Ishikawa (cell line): ENCODE measurements around the gene ZNF618.

ENCODE experiments used
- CEBPB ChIP-seq: IDR thresholded peaks from 2 replicates; pipeline ENCODE4 v1.6.1; 2012
- EGR1 ChIP-seq: IDR thresholded peaks from 2 replicates; pipeline ENCODE4 v1.6.1; 2012
- EP300 ChIP-seq: IDR thresholded peaks from 2 replicates; pipeline ENCODE4 v1.6.1; 2012; ENCODE audit warnings: borderline replicate concordance
- NFIC ChIP-seq: IDR thresholded peaks from 2 replicates; pipeline ENCODE4 v1.6.1; 2012
- RAD21 ChIP-seq: IDR thresholded peaks from 2 replicates; pipeline ENCODE4 v1.6.1; 2012; ENCODE audit warnings: low read depth
- TCF12 ChIP-seq: IDR thresholded peaks from 2 replicates; pipeline ENCODE4 v1.6.1; 2012; ENCODE audit warnings: low read depth
- YY1 ChIP-seq: IDR thresholded peaks from 2 replicates; pipeline ENCODE4 v1.6.1; 2012; ENCODE audit warnings: low read depth
- ZBTB7A ChIP-seq: IDR thresholded peaks from 2 replicates; pipeline ENCODE4 v1.6.1; 2012; ENCODE audit warnings: low read depth
- TF ChIP-seq, protein P1 (sequence below): IDR thresholded peaks from 2 replicates; pipeline ENCODE4 v1.6.1; 2012
- TF ChIP-seq, protein P2 (sequence below): IDR thresholded peaks from 2 replicates; pipeline ENCODE4 v1.6.1; 2012

DNA sequence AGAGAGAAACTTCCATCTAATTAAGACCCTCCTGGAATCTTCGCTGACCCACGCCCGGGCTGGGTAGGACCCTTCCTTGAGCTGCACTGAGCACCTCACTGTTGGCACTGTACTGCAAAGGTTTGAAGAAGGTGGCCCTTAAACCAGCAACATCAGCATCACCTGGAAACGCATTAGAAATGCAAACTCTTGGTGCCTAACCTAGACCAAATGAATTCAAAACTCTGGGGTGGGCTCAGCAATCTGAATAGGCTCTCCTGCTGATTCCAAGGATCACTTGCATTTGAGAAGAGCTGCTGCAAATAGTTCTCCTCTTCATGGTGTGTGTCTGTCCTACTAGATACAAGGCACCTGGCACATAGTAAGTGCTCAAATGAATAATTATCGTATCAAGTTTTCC lies 2.7 kb upstream of the ZNF618 start:
- TF ChIP-seq, protein P1, sequence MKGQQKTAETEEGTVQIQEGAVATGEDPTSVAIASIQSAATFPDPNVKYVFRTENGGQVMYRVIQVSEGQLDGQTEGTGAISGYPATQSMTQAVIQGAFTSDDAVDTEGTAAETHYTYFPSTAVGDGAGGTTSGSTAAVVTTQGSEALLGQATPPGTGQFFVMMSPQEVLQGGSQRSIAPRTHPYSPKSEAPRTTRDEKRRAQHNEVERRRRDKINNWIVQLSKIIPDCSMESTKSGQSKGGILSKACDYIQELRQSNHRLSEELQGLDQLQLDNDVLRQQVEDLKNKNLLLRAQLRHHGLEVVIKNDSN = no peak
- TF ChIP-seq ZBTB7A (no peak), RAD21 (no peak), EP300 (no peak), NFIC (no peak), CEBPB (no peak), EGR1 (no peak), YY1 (no peak), TCF12 (no peak)
- TF ChIP-seq, protein P2, sequence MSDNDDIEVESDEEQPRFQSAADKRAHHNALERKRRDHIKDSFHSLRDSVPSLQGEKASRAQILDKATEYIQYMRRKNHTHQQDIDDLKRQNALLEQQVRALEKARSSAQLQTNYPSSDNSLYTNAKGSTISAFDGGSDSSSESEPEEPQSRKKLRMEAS = no peak
